GM18951 (cell line): ENCODE results near the gene TMEM30A.

ENCODE experiments used
- POLR2A ChIP-seq: IDR thresholded peaks from 4 replicates; pipeline ENCODE4 v1.6.1; 2011; ENCODE audit warnings: mild to moderate bottlenecking; ENCODE audit not compliant: insufficient read length, insufficient read depth; ENCODE audit errors: extremely low read depth
- in situ Hi-C: fragments of 300-500 bp; cut with MboI; formaldehyde crosslinking; loops from one replicate; pipeline ENCODE4 v1.12.0; 2022; ENCODE audit warnings: low sequenced_read_pairs, mixed read lengths, inconsistent platforms; ENCODE audit not compliant: unreplicated experiment

The TMEM30A gene

DNA sequence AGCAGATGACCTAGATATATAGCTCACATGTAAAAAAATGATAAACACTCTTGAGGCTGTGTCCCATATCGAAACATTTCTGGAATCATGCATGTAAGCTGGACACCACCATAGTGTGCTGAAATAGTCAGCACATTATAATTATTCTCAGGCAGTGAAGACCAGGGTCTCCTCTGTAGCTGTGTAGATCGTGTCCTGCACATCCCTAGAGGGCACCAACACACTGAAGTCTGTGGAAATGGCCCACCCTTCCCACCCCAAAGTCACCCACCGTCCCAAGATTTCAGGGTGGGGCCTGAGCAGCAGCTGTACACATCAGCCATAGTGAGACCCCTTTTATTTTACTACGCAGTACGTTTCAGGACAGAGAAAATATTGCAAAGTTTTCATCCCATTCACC lies 21.0 kb upstream of the TMEM30A start:
- in situ Hi-C loops: no loop called here
- TF ChIP-seq POLR2A: no peak

DNA sequence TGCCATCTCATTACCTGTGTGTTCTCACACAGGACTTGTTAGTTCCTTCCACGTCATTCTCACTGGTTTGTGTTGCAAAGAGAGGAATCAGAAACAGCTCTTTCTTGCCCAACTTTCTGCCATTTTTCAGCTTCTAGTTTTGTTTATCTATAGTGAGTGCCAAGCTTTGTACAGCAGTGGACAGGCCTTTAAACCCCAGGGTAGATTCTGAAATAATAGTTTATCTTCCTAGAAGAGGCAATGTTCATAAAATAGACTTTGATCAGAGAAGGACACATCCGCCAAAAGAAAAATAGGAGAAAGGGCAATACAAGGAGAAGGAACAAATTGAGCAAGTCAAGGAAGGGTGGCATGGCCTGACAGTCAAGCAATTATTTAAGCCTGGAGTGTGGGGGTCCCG lies 17.7 kb upstream of the TMEM30A start:
- in situ Hi-C loops: no loop called here
- TF ChIP-seq POLR2A: no peak

DNA sequence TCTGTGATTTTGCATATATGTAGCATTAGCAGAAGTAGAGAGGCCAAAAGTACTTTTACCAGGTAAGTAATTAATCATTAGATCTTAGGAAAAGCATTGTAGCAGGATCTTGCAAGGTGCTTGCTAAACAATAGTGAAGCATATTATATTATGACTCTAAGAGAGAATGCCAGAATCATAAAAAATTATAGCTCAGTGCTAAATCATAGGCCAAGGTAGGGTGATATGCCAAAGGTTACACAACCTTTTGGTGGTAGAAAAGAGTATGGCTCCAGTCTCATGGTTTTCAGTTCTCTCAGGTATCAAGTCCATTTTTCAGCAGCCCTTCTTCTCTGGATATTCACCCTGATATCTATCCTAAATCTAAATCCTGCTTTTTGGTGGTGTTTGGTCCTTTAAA lies 16.9 kb upstream of the TMEM30A start:
- no peak for TF ChIP-seq POLR2A
- in situ Hi-C loops: no loop called here

DNA sequence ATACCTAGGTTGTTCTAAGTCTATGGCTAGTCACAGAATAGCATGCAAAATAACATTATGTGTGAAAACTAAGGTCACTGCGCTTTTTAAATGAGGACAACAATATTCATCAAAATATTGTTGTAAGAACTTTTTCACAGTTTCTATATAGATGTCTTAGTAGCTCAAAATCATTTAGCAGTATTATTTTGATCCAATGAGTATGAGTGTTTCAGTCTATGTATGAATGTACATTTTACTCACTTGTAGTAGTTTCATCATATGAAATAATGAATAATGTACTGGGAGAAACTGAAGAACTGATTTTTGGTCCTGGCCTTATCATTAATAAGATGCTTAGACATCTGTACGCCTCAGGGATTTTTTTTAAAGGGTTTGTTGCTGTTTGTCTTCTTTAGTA lies 16.5 kb upstream of the TMEM30A start:
- in situ Hi-C loops: no loop called here
- TF ChIP-seq POLR2A: no peak

DNA sequence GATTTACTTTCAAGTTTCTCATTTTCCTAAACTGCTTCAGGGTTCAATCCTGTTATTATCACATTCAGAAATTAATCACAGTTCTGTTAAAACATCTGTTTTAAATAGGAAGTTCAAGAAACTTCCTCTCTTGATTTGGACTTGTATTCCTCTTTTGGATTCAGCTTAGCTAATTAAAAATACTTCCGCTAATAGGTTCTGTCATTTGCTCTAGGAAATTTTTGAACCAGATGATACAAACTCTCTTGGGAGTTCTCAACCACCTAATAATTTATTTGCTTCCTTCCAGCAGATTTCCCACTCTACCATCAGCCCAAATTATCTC lies 15.9 kb upstream of the TMEM30A start:
- in situ Hi-C loops: no loop called here
- no peak for TF ChIP-seq POLR2A

DNA sequence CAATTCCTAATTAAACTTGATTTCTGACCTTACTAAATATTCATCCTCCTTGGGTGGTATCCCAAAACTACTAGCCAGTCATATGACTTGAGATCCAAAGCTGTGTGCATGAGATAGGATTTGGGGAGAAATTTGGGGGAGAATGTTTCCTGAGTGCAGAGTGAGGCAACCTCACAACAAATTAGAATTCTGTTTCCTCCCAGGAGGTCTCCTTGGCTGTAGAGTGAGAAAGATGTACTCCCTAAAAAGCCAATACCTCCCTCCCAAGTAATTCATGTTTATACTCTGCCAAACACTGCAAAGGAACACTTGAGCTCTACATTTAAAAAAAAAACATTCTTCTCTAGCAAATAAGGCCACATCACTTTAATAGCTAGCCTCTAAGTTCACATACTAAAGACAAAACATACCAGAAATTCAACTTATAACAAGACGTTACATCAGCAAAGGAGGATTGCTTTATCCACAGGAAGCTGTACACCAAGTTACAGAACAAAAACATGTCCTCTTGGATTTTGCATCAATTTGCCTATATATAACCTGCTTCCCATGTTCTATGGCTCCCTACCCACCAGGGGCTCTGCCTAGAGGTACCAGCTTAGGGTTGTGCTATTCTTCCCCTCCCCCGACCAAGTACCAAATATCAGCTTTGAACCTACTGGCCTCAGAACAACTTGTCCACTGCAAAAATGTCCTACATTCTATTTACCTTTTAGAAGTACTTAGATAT lies 15.4 kb upstream of the TMEM30A start:
- TF ChIP-seq POLR2A: no peak
- in situ Hi-C loops: loop anchor here (10.0 kb wide), 1 partner anchor 235 kb away; no protein-coding TSS in a partner anchor

DNA sequence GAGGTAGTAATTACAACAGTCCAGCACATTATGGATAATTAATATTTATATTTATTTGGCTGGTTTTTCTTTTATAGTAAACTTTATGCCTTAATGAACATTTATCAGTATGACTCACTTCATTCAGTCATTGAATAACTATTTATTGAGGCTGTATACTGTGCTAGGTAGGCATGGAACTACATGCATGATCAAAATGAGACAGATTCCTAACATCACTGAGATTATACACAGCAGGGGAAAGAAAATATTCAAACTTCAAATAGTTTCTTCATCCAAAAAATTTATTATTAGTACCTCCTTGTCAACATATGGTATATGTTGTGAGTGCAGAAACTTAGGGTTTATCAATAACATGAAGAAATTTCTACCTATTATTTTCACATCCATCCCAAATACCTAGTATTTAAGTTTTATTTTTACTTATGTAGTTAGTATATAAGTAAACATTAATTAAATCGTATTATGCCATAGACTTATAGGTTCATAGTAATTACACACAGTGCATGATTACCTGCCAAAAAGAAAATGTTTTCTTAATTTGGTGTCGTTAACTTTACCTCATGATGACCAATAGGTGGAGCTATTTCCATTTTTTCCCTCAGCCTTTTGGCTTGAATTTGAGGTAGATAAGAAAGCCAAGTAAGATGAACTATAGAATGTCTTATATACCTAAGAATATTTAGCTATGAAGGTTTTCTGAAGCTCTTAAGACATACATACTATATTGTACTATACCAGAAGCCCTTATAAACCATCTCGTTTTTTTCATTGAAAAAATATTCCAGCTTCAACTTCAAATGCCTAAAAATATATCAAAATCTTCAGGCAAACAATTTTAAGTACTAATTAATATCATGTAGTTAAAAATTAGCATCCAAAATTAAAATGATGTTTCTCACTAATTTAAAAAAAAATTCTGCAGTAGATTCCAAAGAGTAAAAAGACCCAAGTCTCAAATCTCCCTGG lies 12.5 kb upstream of the TMEM30A start:
- no peak for TF ChIP-seq POLR2A
- in situ Hi-C loops: loop anchor here (10.0 kb wide), 1 partner anchor 238 kb away; no protein-coding TSS in a partner anchor

DNA sequence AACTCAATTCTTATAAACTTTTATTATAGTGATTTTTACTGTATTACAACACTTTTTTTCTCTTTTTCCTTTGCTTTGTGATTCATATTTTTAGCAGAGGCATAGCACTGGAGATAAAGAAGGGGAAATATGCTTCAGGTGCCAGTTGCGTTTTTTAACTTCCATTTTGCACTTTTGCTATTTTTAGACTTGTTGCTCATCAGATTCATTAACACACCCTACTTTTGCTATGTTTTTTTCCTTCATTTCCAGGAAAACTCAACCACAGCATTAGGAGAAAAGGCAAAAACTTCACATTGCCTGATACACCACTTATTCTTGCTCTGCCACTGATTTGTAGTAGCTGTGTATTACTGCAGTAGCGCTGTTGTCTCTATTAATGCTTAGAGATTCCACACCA lies 8.0 kb upstream of the TMEM30A start:
- no peak for TF ChIP-seq POLR2A
- in situ Hi-C loops: loop anchor here (10.0 kb wide), 1 partner anchor 242 kb away; no protein-coding TSS in a partner anchor

DNA sequence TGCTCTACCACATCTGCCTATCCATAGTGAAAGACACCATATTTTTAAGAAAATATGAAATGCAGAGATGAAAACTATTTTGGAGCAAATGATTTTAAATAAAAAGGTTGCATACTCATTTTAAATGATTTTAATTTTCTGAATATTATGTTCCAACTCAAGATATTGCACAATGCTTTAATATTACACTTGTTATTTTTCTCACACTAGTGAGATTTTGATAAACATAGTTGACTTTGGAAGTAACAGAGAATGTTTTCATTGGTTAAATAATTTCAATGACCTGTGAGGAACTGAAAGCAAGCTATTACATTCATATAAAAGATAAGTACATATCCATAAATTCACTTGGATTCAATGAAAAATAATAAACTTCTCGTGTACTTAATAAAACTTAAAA lies 7.2 kb upstream of the TMEM30A start:
- TF ChIP-seq POLR2A: no peak
- in situ Hi-C loops: loop anchor here (10.0 kb wide), 1 partner anchor 243 kb away; no protein-coding TSS in a partner anchor

DNA sequence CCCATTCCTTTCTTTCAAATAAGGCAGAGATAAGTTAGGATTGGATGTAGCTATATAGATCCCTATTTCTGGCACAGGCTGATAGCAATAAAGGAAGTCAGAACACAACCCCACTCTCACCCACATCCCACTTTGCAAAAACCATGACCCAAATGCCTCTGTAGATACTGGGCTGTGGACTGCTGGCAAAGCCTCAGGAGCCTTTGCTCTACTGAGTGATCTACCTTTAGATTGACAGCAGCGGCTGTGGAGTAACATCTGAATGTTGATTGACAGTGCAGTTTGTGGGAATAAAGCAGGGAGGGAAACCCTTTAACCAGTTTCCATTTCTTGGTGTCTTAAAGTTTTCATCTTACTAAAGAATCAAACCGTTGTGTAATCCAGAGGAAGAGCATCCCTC lies 6.7 kb upstream of the TMEM30A start:
- TF ChIP-seq POLR2A: no peak
- in situ Hi-C loops: loop anchor here (10.0 kb wide), 1 partner anchor 243 kb away; no protein-coding TSS in a partner anchor

DNA sequence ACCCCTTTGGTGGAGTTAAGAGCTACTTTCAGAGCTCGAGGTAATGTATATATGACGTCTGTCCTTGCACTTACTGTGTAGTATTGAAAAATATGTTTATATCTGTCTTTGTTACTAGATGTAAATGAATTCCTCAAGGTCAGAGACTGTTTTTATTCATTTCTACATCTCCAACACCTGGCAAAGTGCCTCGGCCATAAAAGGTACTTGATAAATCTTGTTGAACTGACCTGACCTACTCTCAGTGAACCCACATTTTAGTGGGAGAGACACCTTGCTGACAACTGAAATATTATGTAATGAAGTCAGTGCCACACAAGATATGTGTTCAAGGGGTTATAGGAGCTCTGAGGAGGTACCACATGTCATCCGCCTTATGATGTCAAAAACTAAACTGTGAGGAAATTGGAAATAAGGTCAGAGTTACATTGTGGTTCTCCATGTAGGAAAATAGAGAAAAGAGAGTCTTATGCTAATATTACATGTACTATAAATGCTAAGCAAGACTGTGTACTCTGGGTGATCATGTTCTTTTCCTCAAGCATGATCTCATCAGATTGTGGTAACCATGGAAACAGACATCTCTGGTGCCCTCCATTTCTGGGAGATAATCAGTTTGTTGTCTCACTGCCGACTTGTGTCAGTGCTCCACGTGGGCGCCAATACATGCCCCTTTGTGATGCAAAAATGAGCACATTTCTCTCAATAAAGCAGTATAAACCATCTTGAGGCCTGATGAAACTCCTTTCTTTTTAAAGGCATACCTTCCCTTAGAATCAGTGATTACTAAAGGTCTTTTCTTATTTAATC lies 5.7 kb upstream of the TMEM30A start:
- in situ Hi-C loops: loop anchor here (10.0 kb wide), 1 partner anchor 244 kb away; no protein-coding TSS in a partner anchor
- no peak for TF ChIP-seq POLR2A

DNA sequence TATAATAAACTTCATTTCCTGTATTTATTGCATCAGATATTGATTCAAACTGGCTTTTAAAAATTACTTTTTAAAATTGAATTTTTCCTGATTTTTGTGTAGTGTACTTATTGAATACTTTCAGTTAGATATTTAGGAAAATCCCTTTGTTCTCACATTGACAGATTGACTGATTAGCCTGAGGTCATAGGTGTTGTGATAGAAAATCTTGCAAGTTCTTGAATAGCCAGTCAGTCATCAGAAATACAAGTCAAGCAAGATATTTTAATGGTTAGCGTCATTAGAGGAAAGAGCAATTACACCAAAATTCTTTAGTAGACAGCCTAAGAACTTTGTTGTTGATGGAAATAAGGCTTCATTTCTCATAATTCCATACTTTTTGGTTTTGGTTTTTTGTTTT lies 3.4 kb upstream of the TMEM30A start:
- no peak for TF ChIP-seq POLR2A
- in situ Hi-C loops: no loop called here

DNA sequence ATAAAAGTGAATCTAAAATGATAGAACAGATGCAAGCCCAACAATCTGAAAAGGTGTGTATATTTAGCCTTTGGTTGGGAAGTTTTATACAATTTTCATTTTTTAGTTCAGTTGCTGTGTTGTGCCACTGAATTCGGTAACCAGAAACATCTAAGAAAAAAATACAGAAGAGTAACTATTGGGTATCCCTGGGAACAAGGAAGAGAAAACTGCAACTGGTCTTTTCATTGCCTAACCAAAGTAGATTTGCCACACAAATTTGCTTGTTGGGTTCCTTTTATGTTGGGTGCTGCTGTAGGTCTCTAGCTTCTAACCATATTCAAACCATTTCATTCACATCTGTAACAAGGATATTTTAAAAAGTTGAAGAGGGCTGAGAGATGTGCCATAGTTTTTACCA lies 2.8 kb upstream of the TMEM30A start:
- in situ Hi-C loops: no loop called here
- no peak for TF ChIP-seq POLR2A
